ENCODE data around the gene MRGPRE.

DNA sequence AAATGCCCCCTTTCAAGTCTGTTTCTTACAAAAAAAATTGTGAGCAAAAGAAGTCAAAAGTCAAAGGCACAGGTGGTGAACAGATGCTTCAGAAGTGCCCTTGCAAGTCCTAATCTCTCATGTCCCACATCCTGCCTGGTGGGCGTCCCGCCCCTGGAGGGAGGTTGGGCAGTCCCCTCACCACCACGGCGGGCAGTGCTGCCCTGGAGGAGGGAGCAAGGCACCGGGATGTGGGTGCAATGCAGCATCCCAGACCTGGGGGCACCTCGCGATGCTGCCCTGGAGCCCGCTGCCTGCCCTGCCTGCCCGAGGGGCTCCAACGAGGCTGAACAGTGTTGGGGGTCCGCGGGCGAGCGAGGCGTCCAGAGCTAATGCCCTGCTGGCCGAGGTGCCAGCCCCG lies 29.5 kb downstream of the MRGPRE start:
- no peak for TF ChIP-seq POLR2AphosphoS5 (IDR thresholded peaks at IDR 0.05)
- no peak for TF ChIP-seq POLR2A (IDR thresholded peaks at IDR 0.05)
- TF ChIP-seq, protein P1, sequence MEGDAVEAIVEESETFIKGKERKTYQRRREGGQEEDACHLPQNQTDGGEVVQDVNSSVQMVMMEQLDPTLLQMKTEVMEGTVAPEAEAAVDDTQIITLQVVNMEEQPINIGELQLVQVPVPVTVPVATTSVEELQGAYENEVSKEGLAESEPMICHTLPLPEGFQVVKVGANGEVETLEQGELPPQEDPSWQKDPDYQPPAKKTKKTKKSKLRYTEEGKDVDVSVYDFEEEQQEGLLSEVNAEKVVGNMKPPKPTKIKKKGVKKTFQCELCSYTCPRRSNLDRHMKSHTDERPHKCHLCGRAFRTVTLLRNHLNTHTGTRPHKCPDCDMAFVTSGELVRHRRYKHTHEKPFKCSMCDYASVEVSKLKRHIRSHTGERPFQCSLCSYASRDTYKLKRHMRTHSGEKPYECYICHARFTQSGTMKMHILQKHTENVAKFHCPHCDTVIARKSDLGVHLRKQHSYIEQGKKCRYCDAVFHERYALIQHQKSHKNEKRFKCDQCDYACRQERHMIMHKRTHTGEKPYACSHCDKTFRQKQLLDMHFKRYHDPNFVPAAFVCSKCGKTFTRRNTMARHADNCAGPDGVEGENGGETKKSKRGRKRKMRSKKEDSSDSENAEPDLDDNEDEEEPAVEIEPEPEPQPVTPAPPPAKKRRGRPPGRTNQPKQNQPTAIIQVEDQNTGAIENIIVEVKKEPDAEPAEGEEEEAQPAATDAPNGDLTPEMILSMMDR (IDR thresholded peaks at IDR 0.05): no peak

Measured in upper lobe of left lung (tissue), 4 donors.